ENCODE results near the gene ICE1.
A peak's percentile ranks its signal among the peaks of the same experiment; 100 is the strongest.
"Not testable (repeated sequence)": the region's sequence is repeated elsewhere in the genome, so short reads cannot be mapped to it uniquely, and the experiment has no call there.

ICE1 gene

DNA sequence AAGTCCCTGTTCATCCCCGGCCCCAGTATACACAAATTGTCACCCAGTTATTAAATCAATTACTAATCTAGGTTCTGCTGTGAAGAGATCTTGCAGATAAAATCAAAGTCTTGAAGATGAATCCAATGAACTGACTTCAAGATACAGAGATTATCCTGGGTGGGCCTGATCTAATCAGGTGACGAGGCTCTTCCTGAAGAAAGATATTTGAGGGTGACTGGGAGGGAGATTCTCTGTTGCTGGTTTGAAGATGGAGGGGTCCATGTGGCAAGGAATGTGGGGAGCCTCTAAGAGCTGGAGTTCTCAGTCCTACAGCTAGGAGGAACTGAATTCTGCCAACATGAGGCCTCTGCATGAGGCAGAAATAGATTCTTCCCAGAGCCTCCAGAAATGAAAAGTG lies 36.1 kb upstream of the ICE1 start:
- TF ChIP-seq POLR2A (IDR thresholded peaks at IDR 0.05; ENCODE audit: low read length) (no peak), GATA1 (IDR thresholded peaks at IDR 0.05; ENCODE audit: low read depth, low read length) (no peak)
- DNase-seq, result no peak

DNA sequence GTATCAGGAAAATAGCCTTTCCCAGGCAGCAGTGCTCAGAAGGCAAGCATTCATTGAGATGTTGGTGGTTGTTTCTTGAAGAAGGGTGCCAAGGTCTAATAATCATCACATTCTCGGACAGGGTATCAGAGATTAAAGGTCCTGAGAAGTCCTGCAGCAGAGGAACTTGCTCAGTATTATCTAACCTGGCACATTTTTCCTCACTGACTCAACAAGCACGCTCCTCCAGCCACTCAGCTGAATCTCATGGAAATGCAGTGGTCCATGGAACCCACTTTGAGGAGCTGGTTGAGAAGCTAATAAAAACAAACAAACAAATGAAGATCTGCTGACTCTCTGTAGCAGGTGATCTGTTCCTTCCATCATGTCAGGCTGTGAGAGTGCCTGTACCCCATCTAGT lies 35.3 kb upstream of the ICE1 start:
- DNase-seq, result no peak
- no peak for TF ChIP-seq GATA1 (IDR thresholded peaks at IDR 0.05; ENCODE audit: low read depth, low read length)
- no peak for TF ChIP-seq POLR2A (IDR thresholded peaks at IDR 0.05; ENCODE audit: low read length)

DNA sequence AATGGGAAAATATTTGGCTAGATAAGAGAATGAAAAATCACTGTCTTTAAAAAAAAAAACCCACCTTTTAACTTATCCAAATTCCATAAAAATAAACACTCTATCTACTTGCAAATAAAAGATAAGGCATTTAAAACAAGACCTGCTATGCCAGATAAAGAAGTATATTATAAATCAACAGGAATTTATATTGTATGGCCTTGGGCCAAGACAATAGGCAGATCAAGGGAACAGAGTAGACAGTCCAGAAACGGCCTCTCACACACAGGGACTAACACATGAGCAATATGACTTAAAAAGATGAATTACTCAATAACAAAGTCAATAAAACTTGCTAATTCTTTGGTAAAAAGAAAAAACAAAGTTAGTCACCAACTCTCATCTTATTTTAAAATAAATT lies 34.7 kb upstream of the ICE1 start:
- TF ChIP-seq POLR2A (IDR thresholded peaks at IDR 0.05; ENCODE audit: low read length) (no peak), GATA1 (IDR thresholded peaks at IDR 0.05; ENCODE audit: low read depth, low read length) (no peak)
- DNase-seq, result no peak

DNA sequence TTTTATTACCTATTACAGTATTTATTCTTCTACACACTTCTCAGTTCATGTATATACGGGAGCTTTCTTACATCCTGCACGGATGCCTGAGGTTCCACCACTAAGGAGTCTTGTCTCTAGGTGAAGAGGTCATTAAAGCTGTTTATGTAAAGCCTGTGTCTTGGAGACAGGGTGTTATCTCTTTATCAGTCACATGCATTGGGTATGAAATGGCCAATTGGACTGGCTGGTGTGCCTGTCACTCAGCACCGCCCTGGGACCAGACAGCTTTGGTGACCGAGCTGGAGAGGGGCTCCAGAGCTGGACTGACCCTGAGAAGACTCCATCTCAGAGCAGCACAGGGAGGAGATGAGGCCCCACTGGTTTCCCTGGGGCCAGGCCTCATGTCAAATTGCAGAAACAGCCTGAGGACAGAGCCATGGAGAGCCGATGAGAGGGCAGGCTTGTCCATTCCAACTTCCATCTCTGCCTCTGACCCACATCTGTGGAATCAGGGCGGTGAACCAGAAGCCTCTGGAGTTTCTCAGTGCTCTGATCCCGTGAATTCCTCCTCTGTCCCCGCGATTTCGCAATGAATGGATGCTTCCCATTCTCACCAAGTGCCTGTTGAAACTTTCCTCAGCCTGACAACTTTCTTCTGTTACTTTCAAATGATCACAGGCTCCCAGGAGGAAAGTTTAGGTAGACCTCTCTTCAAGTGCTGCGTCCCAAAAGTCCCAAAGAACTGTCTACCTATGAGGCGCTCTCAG lies 32.2 kb upstream of the ICE1 start:
- peak; percentile 61 to 71 for DNase-seq

DNA sequence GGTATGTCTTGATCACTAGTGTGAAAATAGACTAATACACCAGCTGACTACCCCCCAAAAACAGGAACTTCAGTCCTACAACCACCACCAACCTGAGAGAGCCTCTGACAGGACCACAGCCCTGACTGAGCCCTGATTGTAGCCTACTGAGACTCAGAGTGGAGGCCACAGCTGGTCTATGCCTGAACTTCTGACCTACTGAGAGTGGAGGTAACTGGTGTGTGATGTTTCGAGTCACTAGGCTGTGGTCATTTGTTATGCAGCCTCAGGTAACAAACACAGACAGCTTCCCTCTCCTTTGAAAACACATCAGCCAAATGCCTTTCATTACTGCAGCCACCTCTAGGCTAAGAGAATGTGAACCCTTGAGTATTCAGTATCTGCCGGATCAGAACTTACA lies 30.0 kb upstream of the ICE1 start:
- not testable (repeated sequence) for DNase-seq

DNA sequence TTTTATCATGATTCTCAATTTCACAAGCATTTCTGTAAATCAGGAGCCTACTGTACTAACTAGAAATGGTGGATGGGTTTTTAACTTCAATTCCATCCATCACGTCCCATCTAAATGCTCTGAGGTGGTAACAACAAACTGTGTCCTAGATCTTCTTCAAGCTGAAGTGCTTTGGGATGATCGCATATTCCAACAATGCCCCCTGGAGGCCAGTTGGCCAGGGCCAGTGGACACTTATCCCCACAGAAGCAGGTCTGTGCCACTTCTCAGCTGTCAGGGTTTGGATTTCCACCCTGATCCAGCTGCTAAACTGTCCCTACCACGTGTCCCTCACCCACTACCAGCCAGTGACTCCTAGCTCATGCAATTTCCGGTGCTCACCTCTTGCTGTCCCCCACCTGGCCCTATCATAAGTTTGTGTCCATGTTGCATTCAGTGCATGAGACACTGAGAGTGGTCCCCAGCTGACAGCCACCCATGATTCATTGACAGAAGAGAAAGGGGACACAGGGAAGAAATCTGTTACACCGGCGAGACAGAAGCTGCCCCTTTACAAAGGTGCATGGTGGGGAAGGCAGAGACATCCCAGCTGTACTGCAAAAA lies 28.0 kb upstream of the ICE1 start:
- peak; percentile 22 to 42 for DNase-seq

DNA sequence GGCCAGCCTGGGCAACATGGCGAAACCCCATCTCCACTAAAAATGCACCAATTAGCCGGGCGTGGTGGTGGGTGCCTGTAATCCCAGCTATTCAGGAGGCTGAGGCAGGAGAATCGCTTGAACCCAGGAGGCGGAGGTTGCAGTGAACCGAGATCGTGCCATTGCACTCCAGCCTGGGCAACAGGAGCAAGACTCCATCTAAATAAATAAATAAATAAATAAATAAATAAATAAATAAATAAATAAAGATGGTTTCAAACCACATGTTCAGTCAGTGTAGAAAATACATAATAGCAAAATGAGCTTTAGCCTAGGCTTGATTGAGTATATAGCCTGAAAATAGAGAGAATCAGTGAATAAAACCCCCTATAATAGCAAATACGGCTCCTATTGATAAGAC lies 27.4 kb upstream of the ICE1 start:
- DNase-seq, result not testable (repeated sequence)

DNA sequence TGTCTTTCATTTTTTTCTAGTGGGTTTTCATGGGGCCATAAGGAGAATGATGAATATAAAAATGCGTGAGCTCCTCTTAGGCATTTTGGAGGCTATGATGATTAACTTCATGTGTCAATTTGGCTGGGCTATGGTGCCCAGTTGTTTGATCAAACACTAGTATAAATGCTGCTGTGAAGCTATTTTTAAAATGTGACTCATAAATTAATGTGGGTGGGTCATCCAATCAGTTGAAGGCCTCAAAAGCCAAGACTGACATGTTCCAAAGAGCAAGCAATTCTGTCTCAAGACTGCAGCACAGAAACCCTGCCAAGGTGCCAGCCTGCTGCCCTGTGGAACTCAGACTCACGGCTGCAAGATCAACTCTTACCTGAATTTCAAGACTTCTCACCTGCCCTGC lies 24.4 kb upstream of the ICE1 start:
- no peak for DNase-seq
- no peak for TF ChIP-seq POLR2A (IDR thresholded peaks at IDR 0.05; ENCODE audit: low read length)
- TF ChIP-seq GATA1 (IDR thresholded peaks at IDR 0.05; ENCODE audit: low read depth, low read length), result no peak

DNA sequence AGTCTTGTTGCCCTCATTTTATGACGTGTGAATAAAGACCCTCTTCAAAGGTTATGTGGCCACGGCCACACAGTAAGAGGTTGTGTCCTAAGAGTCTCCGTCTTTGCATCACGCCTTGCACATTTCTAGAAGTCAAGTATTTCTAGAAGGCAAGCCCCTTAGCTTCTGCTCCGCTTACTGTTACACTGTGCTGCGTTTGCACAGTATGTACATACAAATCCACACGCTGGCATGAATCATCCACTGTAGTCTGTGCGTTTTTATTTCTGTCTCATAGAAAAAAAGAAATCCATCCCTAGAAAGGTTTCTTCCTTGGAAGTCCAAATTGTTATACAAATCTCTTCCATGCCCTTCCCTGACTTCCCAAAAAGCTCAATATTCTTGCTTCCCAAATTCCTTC lies 21.4 kb upstream of the ICE1 start:
- no peak for TF ChIP-seq GATA1 (IDR thresholded peaks at IDR 0.05; ENCODE audit: low read depth, low read length)
- no peak for TF ChIP-seq POLR2A (IDR thresholded peaks at IDR 0.05; ENCODE audit: low read length)
- no peak for DNase-seq

DNA sequence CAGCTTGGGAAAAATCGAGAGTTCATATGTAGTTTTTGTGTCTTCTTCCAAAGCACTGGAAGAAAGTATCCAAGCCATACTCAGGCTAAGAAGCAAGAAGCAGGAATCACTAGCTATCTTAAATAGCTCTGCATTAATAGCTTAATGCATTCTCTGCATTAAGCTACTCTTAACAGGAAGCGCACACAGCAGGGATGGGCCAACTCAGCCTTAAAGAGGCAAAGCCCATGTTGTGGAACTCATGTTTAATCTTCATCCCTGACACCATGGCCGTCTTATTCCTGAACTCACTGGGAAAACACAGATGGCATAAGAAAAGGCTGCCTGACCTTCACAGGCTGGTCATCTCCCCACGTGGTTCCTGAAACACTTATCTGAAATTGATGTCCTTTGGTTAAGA lies 18.7 kb upstream of the ICE1 start:
- TF ChIP-seq POLR2A (IDR thresholded peaks at IDR 0.05; ENCODE audit: low read length), result no peak
- TF ChIP-seq GATA1 (IDR thresholded peaks at IDR 0.05; ENCODE audit: low read depth, low read length), result no peak
- DNase-seq, result no peak

DNA sequence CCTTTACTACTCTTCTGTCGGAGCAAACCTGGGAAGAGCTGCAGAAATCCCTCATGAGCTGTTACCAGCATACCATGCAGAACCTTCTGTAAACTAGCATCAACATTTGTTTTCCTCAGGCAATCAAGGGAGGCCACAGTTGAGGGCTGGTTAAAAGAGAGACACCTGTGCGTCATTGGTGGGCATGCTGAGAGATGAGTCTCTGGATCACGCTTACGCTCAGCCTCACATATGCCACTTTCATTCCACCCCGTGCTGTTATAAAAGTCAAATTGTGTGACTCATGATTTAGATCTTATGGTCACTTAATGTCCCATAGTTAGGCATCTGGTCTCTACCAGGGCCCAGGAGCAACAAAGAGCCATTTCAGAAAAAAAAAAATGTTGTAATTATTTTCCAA lies 18.1 kb upstream of the ICE1 start:
- no peak for TF ChIP-seq POLR2A (IDR thresholded peaks at IDR 0.05; ENCODE audit: low read length)
- no peak for TF ChIP-seq GATA1 (IDR thresholded peaks at IDR 0.05; ENCODE audit: low read depth, low read length)
- no peak for DNase-seq

DNA sequence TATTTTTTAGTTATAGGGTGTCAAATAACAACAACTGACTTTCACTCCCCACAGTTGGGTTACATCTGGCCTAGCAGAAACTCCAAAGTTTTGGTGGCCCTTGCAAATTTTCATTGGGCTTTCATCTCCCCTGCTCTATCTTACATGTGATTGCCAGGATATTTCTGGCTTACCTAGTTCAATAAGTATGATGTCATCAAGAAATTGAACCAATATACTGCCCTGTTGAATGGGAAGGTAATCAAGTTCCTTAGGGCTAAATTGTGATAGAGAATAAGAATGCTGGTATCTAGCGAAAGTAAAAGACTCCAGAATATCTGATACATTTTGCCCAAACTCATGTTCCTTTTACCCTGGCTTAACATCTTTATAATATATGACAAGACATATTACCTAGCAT lies 17.0 kb upstream of the ICE1 start:
- no peak for TF ChIP-seq POLR2A (IDR thresholded peaks at IDR 0.05; ENCODE audit: low read length)
- no peak for TF ChIP-seq GATA1 (IDR thresholded peaks at IDR 0.05; ENCODE audit: low read depth, low read length)
- DNase-seq, result no peak

DNA sequence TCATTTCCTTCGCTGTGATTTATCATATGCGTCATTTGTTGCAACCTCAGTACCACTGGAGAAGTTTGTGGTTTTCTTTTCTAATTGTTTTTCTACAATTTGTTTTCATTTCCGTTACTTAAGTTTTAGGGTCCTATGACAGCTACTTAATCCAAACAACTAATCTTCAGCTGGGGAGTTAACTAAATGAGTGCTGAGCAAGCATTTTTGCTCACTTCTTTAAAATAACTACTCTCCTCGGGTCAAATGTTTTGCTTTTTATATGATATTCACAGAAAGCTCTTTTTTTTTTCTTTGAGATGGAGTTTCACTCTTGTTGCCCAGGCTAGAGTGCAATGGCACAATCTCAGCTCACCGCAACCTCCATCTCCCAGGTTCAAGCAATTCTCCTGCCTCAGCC lies 14.6 kb upstream of the ICE1 start:
- TF ChIP-seq GATA1 (IDR thresholded peaks at IDR 0.05; ENCODE audit: low read depth, low read length) (no peak), POLR2A (IDR thresholded peaks at IDR 0.05; ENCODE audit: low read length) (no peak)
- DNase-seq, result no peak

DNA sequence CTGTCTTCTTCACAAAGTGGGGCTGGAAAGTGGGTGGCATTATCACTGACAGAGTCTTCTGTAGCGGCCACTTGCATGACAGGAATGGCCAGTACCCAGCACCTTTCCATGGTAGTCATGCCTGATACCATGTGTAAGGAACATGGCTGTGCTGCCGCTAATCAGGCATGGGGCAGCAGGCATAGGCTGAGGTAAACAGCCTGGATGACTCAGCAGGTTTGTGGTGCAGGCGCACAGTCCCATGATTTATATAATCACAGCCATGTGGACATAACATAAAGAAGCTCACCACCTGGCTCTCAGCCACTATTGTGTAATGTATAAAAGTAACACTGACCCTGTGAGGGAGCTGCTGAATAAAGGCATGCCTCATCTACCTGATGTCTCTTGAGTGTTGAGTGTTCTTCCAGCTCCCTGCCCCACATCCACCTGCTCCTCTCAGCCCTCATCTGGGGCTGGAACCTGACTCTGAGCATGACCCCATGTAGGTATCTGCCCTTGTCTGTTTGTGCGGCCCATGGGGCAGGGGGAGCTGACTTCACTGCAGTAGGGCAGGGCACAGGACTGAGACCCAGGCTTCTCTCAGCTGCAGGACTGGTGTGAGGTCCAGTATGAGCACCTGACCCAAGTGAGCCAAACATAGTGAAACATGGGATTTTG lies 13.2 kb upstream of the ICE1 start:
- TF ChIP-seq POLR2A (IDR thresholded peaks at IDR 0.05; ENCODE audit: low read length), result no peak
- TF ChIP-seq GATA1 (IDR thresholded peaks at IDR 0.05; ENCODE audit: low read depth, low read length), result no peak
- peak; percentile 41 to 50 for DNase-seq

DNA sequence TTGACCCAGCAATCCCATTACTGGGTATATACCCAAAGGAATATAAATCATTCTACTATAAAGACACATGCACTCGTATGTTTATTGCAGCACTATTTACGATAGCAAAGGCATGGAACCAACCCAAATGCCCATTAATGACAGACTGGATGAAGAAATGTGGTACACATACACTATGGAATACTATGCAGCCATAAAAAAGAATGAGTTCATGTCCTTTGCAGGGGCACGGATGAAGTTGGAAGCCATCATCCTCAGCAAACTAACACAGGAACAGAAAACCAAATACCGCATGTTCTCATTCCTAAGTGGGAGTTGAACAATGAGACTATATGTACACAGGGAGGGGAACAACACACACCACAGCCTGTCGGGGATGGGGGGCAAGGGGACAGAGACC lies 8.6 kb upstream of the ICE1 start:
- not testable (repeated sequence) for DNase-seq

DNA sequence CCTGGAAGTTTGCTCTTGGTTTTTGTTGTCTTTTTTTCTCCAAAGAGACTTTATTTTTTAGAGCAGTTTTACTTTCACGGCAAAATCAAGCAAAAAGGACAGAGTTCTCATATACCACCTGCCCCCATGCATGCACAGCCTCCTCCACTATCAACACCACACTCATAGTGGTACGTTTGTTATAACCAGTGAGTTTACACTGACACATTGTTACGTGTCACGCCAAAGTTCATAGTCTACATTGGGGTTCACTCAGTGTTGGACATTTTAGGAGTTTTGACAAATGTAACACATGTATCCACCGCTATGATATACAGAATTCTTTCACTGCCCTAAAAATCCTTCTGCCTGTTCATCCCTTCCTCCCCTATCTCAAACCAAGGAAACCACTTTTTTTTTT lies 7.5 kb upstream of the ICE1 start:
- no peak for DNase-seq
- TF ChIP-seq GATA1 (IDR thresholded peaks at IDR 0.05; ENCODE audit: low read depth, low read length) (no peak), POLR2A (IDR thresholded peaks at IDR 0.05; ENCODE audit: low read length) (no peak)
